Karpas-422 (cell line): Measurements from ENCODE around the gene SSTR5. TPM values are rescaled to one million over a fixed set of nuclear protein-coding genes. Genes with fewer than 3 reads are reported as not detected.
"Not testable (repeated sequence)": the region's sequence is repeated elsewhere in the genome, so short reads cannot be mapped to it uniquely, and the experiment has no call there.

Source experiments
- DNase-seq: peaks from one replicate; pipeline ENCODE4 v3.0.0-alpha.2; 2015
- H2AFZ ChIP-seq: fragments of 200-600 bp; sonication (generic); 2 replicates; pipeline ENCODE4 v1.6.1; 2014; ENCODE audit warnings: antibody characterized with exemption, low read length, mixed read lengths
- H3K27ac ChIP-seq: fragments of 200-600 bp; sonication (generic); 2 replicates; pipeline ENCODE4 v1.5.1; 2014; ENCODE audit warnings: mild to moderate bottlenecking, low read length, moderate library complexity
- H3K27me3 ChIP-seq: fragments of 200-600 bp; sonication (generic); 2 replicates; pipeline ENCODE4 v1.6.1; 2014; ENCODE audit warnings: low read length, mixed read lengths
- H3K36me3 ChIP-seq: fragments of 200-600 bp; sonication (generic); 2 replicates; pipeline ENCODE4 v1.6.1; 2014; ENCODE audit warnings: low read length, mixed read lengths; ENCODE audit not compliant: insufficient read depth
- H3K4me1 ChIP-seq: fragments of 200-600 bp; sonication (generic); 2 replicates; pipeline ENCODE4 v1.6.1; 2014; ENCODE audit warnings: mild to moderate bottlenecking, low read length, mixed read lengths
- H3K4me2 ChIP-seq: fragments of 200-600 bp; sonication (generic); 2 replicates; pipeline ENCODE4 v1.6.1; 2014; ENCODE audit warnings: low read length, low read depth, mild to moderate bottlenecking; ENCODE audit not compliant: poor library complexity, severe bottlenecking
- H3K4me3 ChIP-seq: fragments of 200-600 bp; sonication (generic); 2 replicates; pipeline ENCODE4 v1.5.1; 2014; ENCODE audit warnings: mild to moderate bottlenecking, antibody characterized with exemption, low read length, mixed read lengths
- H3K79me2 ChIP-seq: fragments of 200-600 bp; sonication (generic); 2 replicates; pipeline ENCODE4 v1.6.1; 2014; ENCODE audit warnings: mild to moderate bottlenecking, low read length, mixed read lengths
- H3K9ac ChIP-seq: fragments of 200-600 bp; sonication (generic); 2 replicates; pipeline ENCODE4 v1.6.0; 2014; ENCODE audit warnings: low read length
- H3K9me2 ChIP-seq: fragments of 200-600 bp; sonication (generic), shearing (Covaris generic); replicated peaks from 2 replicates; pipeline ENCODE4 v1.6.0; 2014; ENCODE audit warnings: mild to moderate bottlenecking, low read length, moderate library complexity; ENCODE audit not compliant: insufficient read depth
- H3K9me3 ChIP-seq: fragments of 300-700, 200-600 bp; sonication (generic); 2 replicates; pipeline ENCODE4 v1.6.1; 2014; ENCODE audit warnings: low read length, mixed read lengths
- H4K20me1 ChIP-seq: fragments of 200-600 bp; sonication (generic); 2 replicates; pipeline ENCODE4 v1.6.1; 2014; ENCODE audit warnings: mild to moderate bottlenecking, antibody characterized with exemption, low read length, low read depth; ENCODE audit not compliant: insufficient read depth
- total RNA-seq: library from RNA; depleted of rRNA; stranded (reverse); fragments of >200 nt; shearing (Covaris generic); gene quantifications from 2 replicates; pipeline ENCODE4 v1.2.3, GENCODE V29; 2014; ENCODE audit warnings: low replicate concordance

SSTR5 gene
- total RNA-seq, 1 experiment from 2014 or later: not detected

DNA sequence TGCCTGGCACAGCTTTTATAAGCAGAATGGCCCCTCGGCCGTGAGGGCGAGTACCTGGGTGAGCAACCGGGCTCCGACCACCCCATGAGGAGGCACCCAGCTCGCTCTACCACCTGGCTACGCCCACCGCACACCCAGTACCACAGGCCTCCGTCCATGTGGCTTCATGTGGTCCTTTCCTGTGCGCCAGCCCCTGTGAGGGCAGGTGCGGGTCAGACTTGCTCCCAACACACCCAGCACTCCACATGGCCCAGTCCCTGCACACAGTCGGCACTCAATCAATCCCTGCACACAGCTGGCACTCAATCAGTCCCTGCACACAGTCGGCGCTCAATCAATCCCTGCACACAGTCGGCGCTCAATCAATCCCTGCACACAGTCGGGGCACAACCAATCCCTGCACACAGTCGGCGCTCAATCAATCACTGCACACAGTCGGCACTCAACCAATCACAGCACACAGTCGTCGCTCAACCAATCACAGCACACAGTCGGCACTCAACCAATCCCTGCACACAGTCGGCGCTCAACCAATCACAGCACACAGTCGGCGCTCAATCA, 19.5 kb downstream of the SSTR5 start:
- DNase-seq: no peak
- H3K4me3 ChIP-seq: no peak overlapping the region
- no peak overlapping the region for H3K4me2 ChIP-seq
- H3K9me2 ChIP-seq: no peaks in the 10 kb centered on the region
- no peaks in the 10 kb centered on the region for H3K27me3 ChIP-seq
- H4K20me1 ChIP-seq: peaks cover 8% of the 10 kb centered on the region; the same call in 1 of the 2 replicates
- no peaks in the 10 kb centered on the region for H3K36me3 ChIP-seq
- no peaks in the 10 kb centered on the region for H3K4me1 ChIP-seq
- no peak overlapping the region for H3K27ac ChIP-seq
- no peak overlapping the region for H2AFZ ChIP-seq
- no peak overlapping the region for H3K9ac ChIP-seq
- H3K9me3 ChIP-seq: no peaks in the 10 kb centered on the region
- no peaks in the 10 kb centered on the region for H3K79me2 ChIP-seq

DNA sequence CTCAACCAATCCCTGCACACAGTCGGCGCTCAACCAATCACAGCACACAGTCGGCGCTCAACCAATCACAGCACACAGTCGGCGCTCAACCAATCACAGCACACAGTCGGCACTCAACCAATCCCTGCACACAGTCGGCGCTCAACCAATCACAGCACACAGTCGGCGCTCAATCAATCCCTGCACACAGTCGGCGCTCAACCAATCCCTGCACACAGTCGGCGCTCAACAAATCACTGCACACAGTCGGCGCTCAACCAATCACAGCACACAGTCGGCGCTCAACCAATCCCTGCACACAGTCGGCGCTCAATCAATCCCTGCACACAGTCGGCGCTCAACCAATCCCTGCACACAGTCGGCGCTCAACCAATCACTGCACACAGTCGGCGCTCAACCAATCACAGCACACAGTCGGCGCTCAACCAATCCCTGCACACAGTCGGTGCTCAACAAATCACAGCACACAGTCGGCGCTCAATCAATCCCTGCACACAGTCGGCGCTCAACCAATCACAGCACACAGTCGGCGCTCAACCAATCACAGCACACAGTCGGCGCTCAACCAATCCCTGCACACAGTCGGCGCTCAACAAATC, 20.2 kb downstream of the SSTR5 start:
- H3K27me3 ChIP-seq, DNase-seq, H3K4me2 ChIP-seq, H3K27ac ChIP-seq, H3K9me2 ChIP-seq, H3K79me2 ChIP-seq, H3K36me3 ChIP-seq, H3K9ac ChIP-seq, H3K4me3 ChIP-seq, H3K4me1 ChIP-seq, H3K9me3 ChIP-seq, H4K20me1 ChIP-seq, H2AFZ ChIP-seq: not testable (repeated sequence)

DNA sequence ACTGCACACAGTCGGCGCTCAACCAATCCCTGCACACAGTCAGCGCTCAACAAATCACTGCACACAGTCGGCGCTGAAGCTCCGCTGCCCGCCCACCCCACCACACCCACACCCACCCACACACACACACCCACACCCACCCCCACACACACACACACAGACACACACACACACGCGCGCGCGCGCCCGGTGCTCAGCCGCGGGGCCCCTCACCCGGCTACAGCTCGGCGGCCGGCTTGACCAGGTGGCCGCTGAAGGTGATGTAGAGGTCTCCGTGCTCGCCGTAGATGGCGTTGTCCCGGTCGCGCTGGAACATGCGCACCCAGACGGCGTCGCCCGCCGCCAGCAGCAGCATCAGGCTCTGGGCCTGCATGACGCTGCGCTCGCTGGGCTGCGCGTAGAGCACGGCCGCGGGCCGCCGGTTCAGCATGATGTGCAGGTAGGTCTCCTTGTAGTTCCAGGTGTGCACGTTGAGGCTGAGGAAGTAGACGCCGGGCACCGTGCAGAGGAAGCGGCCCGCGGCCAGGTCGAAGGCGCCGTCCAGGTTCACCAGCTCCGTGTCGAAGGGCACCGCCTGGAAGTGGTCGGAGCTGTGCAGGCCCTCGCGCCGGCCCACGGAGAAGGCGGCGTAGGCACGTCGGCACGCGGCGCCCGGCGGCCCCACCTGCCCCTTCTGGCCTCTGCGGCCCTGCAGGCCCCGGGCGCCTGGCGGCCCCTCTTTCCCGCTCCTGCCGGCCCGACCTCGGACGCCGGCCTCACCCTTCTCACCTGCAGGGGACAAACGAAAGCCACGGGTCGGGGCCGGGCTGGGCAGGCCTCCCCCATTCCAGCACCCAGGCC, 21.0 kb downstream of the SSTR5 start:
- no peak overlapping the region for H3K4me3 ChIP-seq
- no peak overlapping the region for H2AFZ ChIP-seq
- no peaks in the 10 kb centered on the region for H3K79me2 ChIP-seq
- H3K9ac ChIP-seq: no peak overlapping the region
- no peaks in the 10 kb centered on the region for H3K27me3 ChIP-seq
- H3K4me2 ChIP-seq: no peak overlapping the region
- no peaks in the 10 kb centered on the region for H3K9me2 ChIP-seq
- no peak overlapping the region for H3K27ac ChIP-seq
- H4K20me1 ChIP-seq: peaks cover 8% of the 10 kb centered on the region; the same call in 1 of the 2 replicates
- H3K4me1 ChIP-seq: peaks cover 3% of the 10 kb centered on the region; the same call in 1 of the 2 replicates
- no peaks in the 10 kb centered on the region for H3K9me3 ChIP-seq
- no peaks in the 10 kb centered on the region for H3K36me3 ChIP-seq
- DNase-seq: no peak

DNA sequence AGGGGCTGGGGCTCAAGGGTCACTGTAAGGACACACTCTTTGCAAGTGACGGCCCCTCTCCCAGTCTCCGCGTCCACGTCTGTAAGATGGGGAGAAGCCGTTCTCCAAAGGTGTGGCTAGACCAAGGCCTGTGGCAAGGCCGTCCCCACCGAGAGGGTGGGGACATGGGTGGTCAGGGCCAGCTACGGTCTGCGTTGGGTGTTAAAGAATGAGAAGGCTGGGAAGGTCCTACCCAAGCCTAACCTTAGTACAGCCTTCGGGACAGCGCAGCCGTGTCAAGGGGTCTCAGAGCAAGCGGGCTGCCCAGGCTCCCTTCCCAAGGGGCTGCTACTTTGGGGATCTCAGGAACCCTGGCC, 21.6 kb downstream of the SSTR5 start:
- peaks cover 3% of the 10 kb centered on the region; the same call in 1 of the 2 replicates for H3K4me1 ChIP-seq
- H3K9ac ChIP-seq: no peak overlapping the region
- H3K4me2 ChIP-seq: no peak overlapping the region

DNA sequence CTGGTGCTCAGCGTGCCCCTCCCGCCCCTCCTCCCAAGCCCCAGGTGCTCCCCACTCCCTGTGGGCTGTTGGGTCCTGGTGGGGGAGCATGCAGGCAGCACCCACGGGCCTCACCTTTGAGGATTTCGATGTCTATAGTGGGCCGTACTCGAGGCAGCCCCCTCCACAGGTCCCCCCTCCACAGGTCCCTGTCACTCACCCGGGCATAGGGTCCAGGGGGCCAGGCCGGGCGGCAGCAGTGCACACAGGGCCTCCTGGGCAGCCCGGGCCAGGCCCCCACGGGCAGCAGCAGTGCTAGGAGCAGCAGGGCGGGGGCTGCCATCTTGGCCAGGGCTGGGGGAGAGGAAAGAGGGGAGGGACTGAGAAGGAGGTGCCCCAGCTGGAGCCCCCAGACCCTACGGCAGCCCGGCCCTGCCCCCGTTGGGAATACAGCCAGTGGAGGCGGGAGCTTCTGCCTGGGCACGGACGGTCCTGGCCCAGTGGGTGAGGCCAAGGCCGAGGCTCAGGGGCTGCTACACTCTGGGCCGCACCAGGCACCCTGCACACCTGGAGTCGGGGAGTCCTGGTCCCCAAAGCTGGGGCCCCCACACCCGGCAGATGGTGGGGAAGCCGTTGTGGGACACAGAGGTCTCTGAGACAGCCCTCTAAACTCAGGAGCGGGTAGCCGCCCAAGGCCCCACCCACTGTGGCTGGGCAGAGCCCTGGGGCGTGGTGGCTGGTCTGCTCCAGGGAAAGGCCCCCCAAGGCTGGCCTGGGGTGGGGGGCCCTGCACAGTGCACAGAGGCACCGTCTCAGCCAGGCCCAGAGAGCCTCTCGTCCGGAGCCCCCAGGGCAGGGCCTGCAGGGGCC, 22.3 kb downstream of the SSTR5 start:
- Histone ChIP-seq H3K9ac (no peak overlapping the region), H3K27ac (no peak overlapping the region), H3K9me3 (no peaks in the 10 kb centered on the region), H3K9me2 (no peaks in the 10 kb centered on the region), H3K4me2 (no peak overlapping the region), H3K4me1 (peaks cover 3% of the 10 kb centered on the region; the same call in 1 of the 2 replicates), H3K4me3 (no peak overlapping the region), H2AFZ (no peak overlapping the region), H3K36me3 (no peaks in the 10 kb centered on the region), H3K79me2 (no peaks in the 10 kb centered on the region), H4K20me1 (peaks cover 8% of the 10 kb centered on the region; the same call in 1 of the 2 replicates), H3K27me3 (no peaks in the 10 kb centered on the region)
- peak; percentile 64 for DNase-seq

More for the DNA sequence above, 21.6 kb downstream of the SSTR5 start:
- Histone ChIP-seq H3K9me2 (no peaks in the 10 kb centered on the region), H3K27me3 (no peaks in the 10 kb centered on the region), H3K9me3 (no peaks in the 10 kb centered on the region), H3K79me2 (no peaks in the 10 kb centered on the region), H2AFZ (no peak overlapping the region), H4K20me1 (peaks cover 8% of the 10 kb centered on the region; the same call in 1 of the 2 replicates), H3K36me3 (no peaks in the 10 kb centered on the region), H3K4me3 (no peak overlapping the region), H3K27ac (no peak overlapping the region)
- DNase-seq: no peak

DNA sequence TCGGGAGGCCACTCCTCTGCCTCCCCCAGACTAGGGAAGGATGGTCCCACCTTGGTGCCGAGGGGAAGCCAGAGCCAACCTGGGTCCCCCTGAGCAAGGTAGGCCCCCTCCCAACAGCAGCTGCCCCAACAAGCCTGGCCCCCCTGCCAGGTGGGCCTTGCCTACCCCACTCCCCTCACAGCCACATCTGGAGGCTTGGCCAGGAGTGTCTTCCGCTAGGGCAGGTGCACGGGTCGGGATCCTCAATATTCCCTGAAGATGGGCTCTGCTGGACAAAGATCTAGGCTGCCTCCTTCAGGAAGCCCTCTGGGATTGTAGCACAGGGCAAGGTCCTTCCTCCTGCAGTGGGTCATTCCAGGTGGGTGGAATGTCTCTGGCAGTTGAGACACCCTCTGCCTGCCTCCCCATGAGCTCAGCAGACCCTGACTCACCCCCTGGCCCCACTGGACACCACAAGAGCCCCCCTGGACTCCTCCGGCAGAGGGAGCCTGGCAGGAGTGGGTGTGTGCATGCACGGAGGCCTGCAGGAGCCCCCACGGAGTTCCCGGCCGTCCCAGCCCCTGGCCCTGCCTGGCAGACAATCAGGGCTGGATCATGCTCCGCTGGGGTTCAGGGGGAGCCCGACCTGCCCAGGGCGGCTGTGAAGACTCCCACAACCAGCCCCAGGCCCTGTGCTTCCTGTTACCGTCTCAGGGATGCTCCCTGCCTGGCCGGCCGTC, 23.1 kb downstream of the SSTR5 start:
- DNase-seq: no peak
- H3K27ac ChIP-seq: no peak overlapping the region
- H3K9ac ChIP-seq: no peak overlapping the region
- H3K27me3 ChIP-seq: no peaks in the 10 kb centered on the region
- no peak overlapping the region for H3K4me3 ChIP-seq
- H3K9me3 ChIP-seq: no peaks in the 10 kb centered on the region
- H3K36me3 ChIP-seq: no peaks in the 10 kb centered on the region
- no peak overlapping the region for H3K4me2 ChIP-seq
- no peak overlapping the region for H2AFZ ChIP-seq
- H3K9me2 ChIP-seq: no peaks in the 10 kb centered on the region
- H4K20me1 ChIP-seq: peaks cover 8% of the 10 kb centered on the region; the same call in 1 of the 2 replicates
- peaks cover 3% of the 10 kb centered on the region; the same call in 1 of the 2 replicates for H3K4me1 ChIP-seq
- no peaks in the 10 kb centered on the region for H3K79me2 ChIP-seq

DNA sequence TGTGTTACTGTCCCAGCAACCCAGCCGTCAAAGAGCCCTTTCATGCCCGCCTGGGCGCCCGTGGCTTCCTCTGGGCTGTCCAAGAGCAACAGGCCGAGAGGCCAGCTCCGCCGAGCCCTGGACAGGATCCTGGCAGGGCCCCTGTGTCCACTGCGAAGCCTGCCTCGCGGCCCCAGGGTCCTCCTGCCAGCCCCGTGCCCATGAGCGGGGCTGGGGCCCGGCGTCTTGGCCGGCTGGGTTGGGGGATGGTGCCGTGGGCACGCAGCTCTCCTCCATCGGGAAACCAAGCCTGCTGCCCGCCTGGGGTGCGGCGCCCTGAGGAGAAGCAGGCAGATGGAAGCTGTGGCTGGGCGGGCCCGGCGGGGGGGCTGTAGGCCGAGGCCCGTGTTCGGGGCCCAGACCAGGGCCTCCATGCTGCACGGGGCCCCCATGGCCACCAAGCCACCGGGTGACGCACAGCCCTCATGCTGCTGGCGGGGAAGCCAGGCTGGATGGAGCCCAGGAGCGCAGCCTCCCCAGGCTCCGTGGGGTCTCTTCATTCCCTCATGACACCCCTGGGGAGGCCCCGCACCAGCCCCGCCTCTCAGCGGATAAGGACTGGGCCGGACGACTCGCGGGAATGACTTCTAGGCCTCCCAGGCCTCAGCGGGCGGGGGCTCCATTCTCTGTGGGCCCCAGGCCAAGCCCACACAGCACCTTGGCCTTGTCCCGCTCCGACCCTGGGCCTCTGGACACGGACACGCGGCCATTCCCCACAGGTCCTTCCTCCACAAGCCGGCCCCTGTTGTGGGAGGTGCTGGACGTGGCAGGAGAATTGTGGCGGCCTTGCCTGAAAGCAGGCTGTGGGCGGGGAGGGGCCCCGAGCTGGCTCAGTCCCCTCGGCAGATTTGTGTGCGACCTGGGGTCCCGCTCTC, 23.9 kb downstream of the SSTR5 start, which contains the start of gene C1QTNF8:
Gene C1QTNF8, minus strand, starts transcription at position 76 of the 914 bp plus-strand sequence. CDS start 1,322 bp downstream, outside the sequence.
- Histone ChIP-seq H3K27me3 (no peaks in the 10 kb centered on the region), H3K79me2 (no peaks in the 10 kb centered on the region), H3K9me3 (no peaks in the 10 kb centered on the region), H3K4me2 (no peak within 1 kb of the TSS), H3K9me2 (no peaks in the 10 kb centered on the region), H3K36me3 (no peaks in the 10 kb centered on the region), H3K27ac (no peak within 1 kb of the TSS), H3K4me1 (peaks cover 3% of the 10 kb centered on the region; the same call in 1 of the 2 replicates), H2AFZ (no peak within 1 kb of the TSS), H4K20me1 (peaks cover 8% of the 10 kb centered on the region; the same call in 1 of the 2 replicates), H3K4me3 (no peak within 1 kb of the TSS), H3K9ac (no peak within 1 kb of the TSS)
- DNase-seq: no peak
